K562 (cell line): ENCODE results near the gene KTN1. TPM values are rescaled to one million over a fixed set of nuclear protein-coding genes. Genes with fewer than 3 reads are reported as not detected.

ENCODE experiments used
- ATAC-seq: fragments of 200-7000 bp; cut with Tn5 transposase; 3 replicates; pipeline ENCODE4 v1.9.1; 2020; ENCODE audit warnings: moderate library complexity
- BruUV-seq: library from RNA; stranded (reverse); fragments of 400-500 nt; replicated peaks from 2 replicates; lab custom pipeline; 2021; lab: Mats Ljungman, UMichigan
- CTCF ChIA-PET: fragments of 300-600 bp; formaldehyde crosslinking; extraction: SDS; loops from one replicate; lab custom pipeline; 2021; ENCODE audit warnings: low intra/inter-chr PET ratio; lab: Yijun Ruan, JAX
- POLR2A ChIA-PET: fragments of 300-600, 350-650 bp; sonication (Branson Sonifier 250); formaldehyde crosslinking; extraction: SDS; loops from one replicate; lab custom pipeline; 2021; ENCODE audit warnings: antibody characterized with exemption, inconsistent platforms; lab: Yijun Ruan, JAX
- DNase-seq, 4 experiments: peaks; one replicate each; pipeline versions ENCODE4 v3.0.0 to v3.0.0-alpha.2; 2011 to 2018; ENCODE audit warnings: low spot score in 3 of 4, mixed read lengths in 3 of 4; ENCODE audit errors: extremely low read depth in 1 of 4
- FAIRE-seq: peaks from 2 replicates; lab custom pipeline; 2011; peaks lifted over from hg19 to GRCh38; lab: Jason Lieb, UNC
- H2AFZ ChIP-seq: 2 replicates; pipeline ENCODE4 v1.6.0; 2011; ENCODE audit warnings: low read depth, low read length, control low read depth, inconsistent platforms
- H3K27ac ChIP-seq: fragments of 200-600 bp; 3 replicates; pipeline ENCODE4 v1.8.0; 2011; ENCODE audit warnings: low read depth, mild to moderate bottlenecking, control low read depth, inconsistent platforms, low read length, moderate library complexity, mixed read lengths; ENCODE audit errors: extremely low read depth
- H3K27me3 ChIP-seq, 2 experiments: fragments of 300-600 bp in 1 of 2; 2 replicates in 1 of 2; 3 replicates in 1 of 2; pipeline versions ENCODE4 v1.6.0 to v1.8.0; 2011; ENCODE audit warnings: inconsistent platforms in 2 of 2, low read length in 2 of 2, mild to moderate bottlenecking in 1 of 2, mixed read lengths in 1 of 2, moderate library complexity in 1 of 2; ENCODE audit not compliant: control insufficient read depth in 2 of 2, insufficient read depth in 2 of 2
- H3K36me3 ChIP-seq: fragments of 300-600 bp; 3 replicates; pipeline ENCODE4 v1.8.0; 2011; ENCODE audit warnings: mild to moderate bottlenecking, low read length, inconsistent platforms; ENCODE audit not compliant: control insufficient read depth, insufficient read depth
- H3K4me1 ChIP-seq, 2 experiments: fragments of 200-600 bp in 1 of 2; replicated peaks in 1 of 2; 2 replicates in 1 of 2; 3 replicates in 1 of 2; pipeline versions ENCODE4 v1.5.1 to v1.8.0; 2011; ENCODE audit warnings: inconsistent platforms in 2 of 2, low read length in 2 of 2, mild to moderate bottlenecking in 1 of 2, mixed read lengths in 1 of 2, moderate library complexity in 1 of 2; ENCODE audit not compliant: control insufficient read depth in 2 of 2, insufficient read depth in 2 of 2
- H3K4me2 ChIP-seq: 2 replicates; pipeline ENCODE4 v1.6.1; 2011; ENCODE audit warnings: low read length, control low read depth, inconsistent platforms, mixed read lengths; ENCODE audit not compliant: insufficient read depth
- H3K4me3 ChIP-seq: fragments of 200-600 bp; sonication (generic), shearing (Covaris generic); 2 replicates; pipeline ENCODE4 v1.5.1; 2016; ENCODE audit warnings: control low read depth, inconsistent platforms
- H3K79me2 ChIP-seq: fragments of 200-600 bp; 3 replicates; pipeline ENCODE4 v1.8.0; 2011; ENCODE audit warnings: low read length, inconsistent platforms; ENCODE audit not compliant: control insufficient read depth, insufficient read depth
- H3K9ac ChIP-seq, 2 experiments: 2 replicates each; pipeline versions ENCODE4 v1.6.0 to v1.6.1; 2011; ENCODE audit warnings: low read depth in 2 of 2, low read length in 2 of 2, control low read depth in 1 of 2, inconsistent platforms in 1 of 2, mild to moderate bottlenecking in 1 of 2, mixed read lengths in 1 of 2; ENCODE audit not compliant: insufficient read depth in 1 of 2
- H3K9me1 ChIP-seq: one replicate; pipeline ENCODE4 v1.6.0; 2011; ENCODE audit warnings: inconsistent platforms, mild to moderate bottlenecking, low read length, moderate library complexity; ENCODE audit not compliant: control insufficient read depth, insufficient read depth
- H3K9me3 ChIP-seq: replicated peaks from 2 replicates; pipeline ENCODE4 v1.5.1; 2011; ENCODE audit warnings: low read depth, low read length, inconsistent platforms; ENCODE audit not compliant: control insufficient read depth, insufficient read depth
- H4K20me1 ChIP-seq: replicated peaks from 2 replicates; pipeline ENCODE4 v1.6.1; 2011; ENCODE audit warnings: low read length, inconsistent platforms, mixed read lengths; ENCODE audit not compliant: control insufficient read depth, insufficient read depth
- PYGO2 ChIP-seq: fragments of 450-650 bp; IDR thresholded peaks from 2 replicates; pipeline ENCODE4 v1.6.1; 2016; ENCODE audit warnings: mild to moderate bottlenecking, missing genetic modification characterization, moderate library complexity, missing compliant biosample characterization
- SOX6 ChIP-seq: fragments of 450-650 bp; IDR thresholded peaks from 2 replicates; pipeline ENCODE4 v1.6.1; 2014; ENCODE audit warnings: mild to moderate bottlenecking
- ZNF57 ChIP-seq: fragments of 450-650 bp; formaldehyde crosslinking; IDR thresholded peaks from 2 replicates; pipeline ENCODE4 v1.4.0; 2020; ENCODE audit warnings: mild to moderate bottlenecking, moderate library complexity
- ZNF707 ChIP-seq: fragments of 250-450 bp; sonication (Bioruptor Pico); conservative IDR thresholded peaks from 2 replicates; pipeline ENCODE4 v1.8.0; 2022; ENCODE audit warnings: inconsistent platforms, mild to moderate bottlenecking, moderate library complexity
- WGBS: fragments of 100-300 bp; shearing (Covaris generic); methylation state at CpG from one replicate; pipeline ENCODE4 v1.1.6; 2016; ENCODE audit warnings: low coverage, mixed read lengths; ENCODE audit not compliant: insufficient coverage; ENCODE audit errors: missing lambda C conversion rate; 5-methylcytosine and 5-hydroxymethylcytosine counted together
- in situ Hi-C: fragments of 300-500 bp; cut with MboI; formaldehyde crosslinking; loops from 4 replicates; pipeline ENCODE4 v1.15.0; 2018; ENCODE audit warnings: inconsistent platforms, mixed read lengths
- intact Hi-C: fragments of 100-400 bp; cut with micrococcal nuclease; formaldehyde crosslinking; loops from 2 replicates; pipeline ENCODE4 v1.14.2; 2022
- polyA plus RNA-seq, 8 experiments: library from polyadenylated mRNA; depleted of rRNA in 4 of 8; stranded (reverse) in 5 of 8; unstranded in 3 of 8; fragments of >200 nt; fragmentation: Nextera tagmentation in 2 of 8; fragmentation: Illumina TruSeq in 1 of 8; extraction: Ambion mirVana in 2 of 8; extraction: Trizol in 1 of 8; gene quantifications; 2 replicates each; pipeline versions ENCODE4 v1.2.1 to v1.2.3, GENCODE V29; 2011 to 2014; ENCODE audit warnings: inconsistent platforms in 1 of 8, missing spikeins in 1 of 8
- total RNA-seq, 7 experiments: library from RNA; depleted of rRNA in 6 of 7; stranded (reverse); fragments of >200 nt in 6 of 7; fragmentation: Illumina TruSeq in 2 of 7; extraction: Trizol in 2 of 7; gene quantifications; 2 replicates each; pipeline versions ENCODE4 v1.2.1 to v1.2.3, GENCODE V29; 2011 to 2021; ENCODE audit warnings: low replicate concordance in 1 of 7
- TF ChIP-seq, protein P1 (sequence below), 2 experiments: fragments of 450-650 bp; conservative IDR thresholded peaks; 2 replicates each; pipeline ENCODE4 v1.6.1; 2017; ENCODE audit warnings: mild to moderate bottlenecking in 2 of 2, moderate library complexity in 2 of 2

Gene KTN1
- total and polyA plus RNA-seq, 9 of the 15 experiments (the other 6 are each of a cell fraction or from before 2014, with no cell fraction given), result 34.8 to 120 (median 63.6) TPM

DNA sequence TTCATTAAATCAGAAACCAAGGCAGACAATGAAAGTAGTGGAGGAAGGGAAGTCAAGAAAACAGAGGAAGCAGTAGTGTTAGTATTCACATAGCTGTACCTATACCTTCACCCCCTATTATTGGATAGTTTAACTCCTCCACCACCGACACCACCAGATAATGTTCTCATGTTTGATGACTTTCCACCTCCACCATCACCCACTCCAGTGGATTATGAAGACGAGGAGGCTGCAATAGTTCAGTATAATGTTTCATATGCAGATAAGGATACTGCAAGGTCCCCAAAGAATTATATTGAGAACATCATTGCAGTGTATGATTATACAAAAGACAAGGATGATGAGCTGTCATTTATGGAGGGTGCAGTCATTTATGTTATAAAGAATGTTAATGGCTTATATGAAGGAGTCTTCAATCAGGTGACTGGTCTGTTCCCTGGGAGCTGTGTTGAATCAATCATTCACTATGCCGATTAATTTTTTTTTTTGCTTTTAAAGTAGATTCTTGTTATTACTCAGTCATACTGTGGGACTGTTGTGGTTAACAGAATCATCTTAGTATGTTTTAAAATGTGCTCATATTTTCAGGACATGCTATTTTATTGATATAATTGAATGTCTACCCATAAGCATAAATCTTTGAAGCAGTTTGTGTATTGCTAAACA, 32.2 kb upstream of the KTN1 start:
- ChIA-PET POLR2A (interaction anchor here (1.2 kb wide), 1 partner anchor 18 kb away, joined by 4 read pairs; no protein-coding TSS in a partner anchor), CTCF (no interaction called here)
- no peaks in the 10 kb centered on the region for H3K9me3 ChIP-seq
- H3K27me3 ChIP-seq, result no peaks in the 10 kb centered on the region
- TF ChIP-seq SOX6 (no peak), PYGO2 (tag) (no peak), ZNF57 (no peak), ZNF707 (no peak)
- TF ChIP-seq, protein P1, sequence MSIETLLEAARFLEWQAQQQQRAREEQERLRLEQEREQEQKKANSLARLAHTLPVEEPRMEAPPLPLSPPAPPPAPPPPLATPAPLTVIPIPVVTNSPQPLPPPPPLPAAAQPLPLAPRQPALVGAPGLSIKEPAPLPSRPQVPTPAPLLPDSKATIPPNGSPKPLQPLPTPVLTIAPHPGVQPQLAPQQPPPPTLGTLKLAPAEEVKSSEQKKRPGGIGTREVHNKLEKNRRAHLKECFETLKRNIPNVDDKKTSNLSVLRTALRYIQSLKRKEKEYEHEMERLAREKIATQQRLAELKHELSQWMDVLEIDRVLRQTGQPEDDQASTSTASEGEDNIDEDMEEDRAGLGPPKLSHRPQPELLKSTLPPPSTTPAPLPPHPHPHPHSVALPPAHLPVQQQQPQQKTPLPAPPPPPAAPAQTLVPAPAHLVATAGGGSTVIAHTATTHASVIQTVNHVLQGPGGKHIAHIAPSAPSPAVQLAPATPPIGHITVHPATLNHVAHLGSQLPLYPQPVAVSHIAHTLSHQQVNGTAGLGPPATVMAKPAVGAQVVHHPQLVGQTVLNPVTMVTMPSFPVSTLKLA (conservative IDR thresholded peaks at IDR 0.05), result no peak
- no peak overlapping the region for H3K4me3 ChIP-seq
- H2AFZ ChIP-seq, result no peak overlapping the region
- no peaks in the 10 kb centered on the region for H3K4me1 ChIP-seq
- intact Hi-C loops (no loop called here), in situ Hi-C loops (no loop called here)
- no peak overlapping the region for H3K4me2 ChIP-seq
- H3K79me2 ChIP-seq, result no peaks in the 10 kb centered on the region
- no peaks in the 10 kb centered on the region for H3K36me3 ChIP-seq
- no peaks in the 10 kb centered on the region for H3K9me1 ChIP-seq
- FAIRE-seq (no peak), DNase-seq (no peak), ATAC-seq (no peak)
- BruUV-seq, result no TSS peak
- H4K20me1 ChIP-seq, result no peaks in the 10 kb centered on the region
- H3K27ac ChIP-seq, result no peak overlapping the region
- WGBS, result 29% methylated on average over 3 of the region's 3 CpGs
- no peak overlapping the region for H3K9ac ChIP-seq
